Measurements from ENCODE around the gene S100A14.

S100A14 gene

DNA sequence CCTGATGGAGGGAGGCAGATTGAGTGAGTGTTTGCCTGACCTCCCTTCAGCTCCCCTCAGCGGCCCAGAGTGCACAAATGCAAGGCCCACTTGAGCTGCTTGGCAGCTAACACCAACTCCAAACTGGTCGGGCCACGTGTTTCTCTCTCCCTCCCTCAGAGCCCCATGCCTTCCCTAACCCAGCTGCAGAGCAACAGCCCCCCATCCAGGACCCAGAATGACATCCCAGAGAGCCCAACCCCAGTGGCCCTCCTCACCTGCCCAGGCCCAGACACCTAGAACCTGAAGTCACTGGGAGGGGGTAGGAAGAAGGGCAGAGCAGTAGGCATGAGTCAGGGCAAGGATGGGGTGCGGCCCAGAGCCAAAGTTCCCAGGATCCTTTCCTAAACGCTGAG is 789 bp upstream of the S100A14 start:
- Histone ChIP-seq H3K23ac (ENCODE audit: low read depth, low read length, poor library complexity) (peak overlapping the region; percentile 55), H3K9ac (ENCODE audit: low read depth, low read length, poor library complexity) (no peak overlapping the region), H3K4me1 (ENCODE audit: control insufficient read depth in 2 of 2, insufficient read depth in 1 of 2, low read depth in 1 of 2, low read length in 2 of 2) (peaks cover 4 to 9% of the 10 kb centered on the region in 2 donors), H2BK12ac (ENCODE audit: low read length) (peak overlapping the region; percentile 2), H2AK5ac (ENCODE audit: low read depth, low read length) (peak overlapping the region; percentile 71), H4K91ac (ENCODE audit: low read depth, low read length, poor library complexity) (no peak overlapping the region), H4K8ac (ENCODE audit: low read depth, low read length) (no peak overlapping the region), H2AFZ (ENCODE audit: low read length) (no peak overlapping the region), H3K18ac (ENCODE audit: low read length) (no peak overlapping the region), H3K4ac (ENCODE audit: low read length) (no peak overlapping the region), H3K9me3 (replicated peaks in 1 of 2; ENCODE audit: control insufficient read depth in 2 of 2, insufficient read depth in 1 of 2, low read depth in 1 of 2, low read length in 2 of 2) (no peaks in the 10 kb centered on the region), H3K4me3 (ENCODE audit: low read length in 2 of 2) (no peak overlapping the region), H2BK120ac (ENCODE audit: low read depth, low read length) (no peak overlapping the region), H3K4me2 (ENCODE audit: insufficient read depth, low read length, poor library complexity, severe bottlenecking) (no peak overlapping the region), H2BK5ac (ENCODE audit: low read length) (no peak overlapping the region), H3K36me3 (replicated peaks in 1 of 2; ENCODE audit: control insufficient read depth in 2 of 2, insufficient read depth in 2 of 2, low read length in 2 of 2) (peaks cover 4 to 23% of the 10 kb centered on the region in 2 donors), H3K27me3 (ENCODE audit: control insufficient read depth in 3 of 3, insufficient read depth in 3 of 3, low read depth in 1 of 3, low read length in 3 of 3) (no peaks in the 10 kb centered on the region), H2BK15ac (ENCODE audit: low read length) (peak overlapping the region; percentile 45), H3K27ac (replicated peaks; ENCODE audit: low read length) (no peak overlapping the region), H3K14ac (ENCODE audit: low read length) (no peak overlapping the region), H3K79me1 (ENCODE audit: low read depth, low read length) (no peaks in the 10 kb centered on the region)
- DNase-seq (ENCODE audit: low spot score) = no peak
- no CpG with 5 or more reads among the region's 5 CpGs for WGBS, 2 donors (ENCODE audit: extremely low coverage in 2 of 2, insufficient read length in 2 of 2, insufficient replicate concordance in 1 of 2)

DNA sequence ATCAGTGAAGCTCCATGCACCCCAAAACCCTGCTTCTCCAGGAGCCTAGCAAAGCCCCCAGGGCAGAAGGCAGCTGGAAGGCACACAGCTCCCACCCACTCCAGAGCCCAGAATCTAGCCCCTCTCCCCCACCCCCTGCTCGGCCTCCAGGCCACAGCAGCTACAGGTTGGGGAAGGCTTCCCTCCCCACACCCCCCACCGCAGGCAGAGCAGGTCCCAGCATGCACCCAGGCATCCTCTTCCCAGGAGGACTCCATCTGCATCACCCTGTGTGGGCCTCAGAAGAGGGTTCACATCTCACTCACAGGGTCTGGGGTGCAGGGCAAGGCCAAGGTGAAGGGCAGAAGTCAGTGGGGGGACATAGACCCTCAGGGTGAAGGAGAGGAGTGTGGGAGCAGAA is 719 bp downstream of the S100A14 start:
- Histone ChIP-seq H3K9ac (ENCODE audit: low read depth, low read length, poor library complexity) (no peak overlapping the region), H3K4me2 (ENCODE audit: insufficient read depth, low read length, poor library complexity, severe bottlenecking) (no peak overlapping the region), H2BK5ac (ENCODE audit: low read length) (no peak overlapping the region), H3K14ac (ENCODE audit: low read length) (no peak overlapping the region), H3K36me3 (replicated peaks in 1 of 2; ENCODE audit: control insufficient read depth in 2 of 2, insufficient read depth in 2 of 2, low read length in 2 of 2) (peaks cover 4 to 18% of the 10 kb centered on the region in 2 donors), H3K27me3 (ENCODE audit: control insufficient read depth in 3 of 3, insufficient read depth in 3 of 3, low read depth in 1 of 3, low read length in 3 of 3) (no peaks in the 10 kb centered on the region), H2AFZ (ENCODE audit: low read length) (no peak overlapping the region), H3K27ac (replicated peaks; ENCODE audit: low read length) (no peak overlapping the region), H4K91ac (ENCODE audit: low read depth, low read length, poor library complexity) (no peak overlapping the region), H4K8ac (ENCODE audit: low read depth, low read length) (no peak overlapping the region), H3K18ac (ENCODE audit: low read length) (no peak overlapping the region), H2AK5ac (ENCODE audit: low read depth, low read length) (no peak overlapping the region), H3K4me3 (ENCODE audit: low read length in 2 of 2) (peak overlapping the region in 1 of 2 donors; percentile 32), H3K4me1 (ENCODE audit: control insufficient read depth in 2 of 2, insufficient read depth in 1 of 2, low read depth in 1 of 2, low read length in 2 of 2) (peaks cover 9 to 11% of the 10 kb centered on the region in 2 donors), H2BK15ac (ENCODE audit: low read length) (peak overlapping the region; percentile 13), H2BK12ac (ENCODE audit: low read length) (no peak overlapping the region), H2BK120ac (ENCODE audit: low read depth, low read length) (no peak overlapping the region), H3K23ac (ENCODE audit: low read depth, low read length, poor library complexity) (no peak overlapping the region), H3K79me1 (ENCODE audit: low read depth, low read length) (no peaks in the 10 kb centered on the region), H3K4ac (ENCODE audit: low read length) (no peak overlapping the region), H3K9me3 (replicated peaks in 1 of 2; ENCODE audit: control insufficient read depth in 2 of 2, insufficient read depth in 1 of 2, low read depth in 1 of 2, low read length in 2 of 2) (no peaks in the 10 kb centered on the region)
- no CpG with 5 or more reads among the region's 2 CpGs for WGBS, 2 donors (ENCODE audit: extremely low coverage in 2 of 2, insufficient read length in 2 of 2, insufficient replicate concordance in 1 of 2)
- DNase-seq (ENCODE audit: low spot score) = no peak

DNA sequence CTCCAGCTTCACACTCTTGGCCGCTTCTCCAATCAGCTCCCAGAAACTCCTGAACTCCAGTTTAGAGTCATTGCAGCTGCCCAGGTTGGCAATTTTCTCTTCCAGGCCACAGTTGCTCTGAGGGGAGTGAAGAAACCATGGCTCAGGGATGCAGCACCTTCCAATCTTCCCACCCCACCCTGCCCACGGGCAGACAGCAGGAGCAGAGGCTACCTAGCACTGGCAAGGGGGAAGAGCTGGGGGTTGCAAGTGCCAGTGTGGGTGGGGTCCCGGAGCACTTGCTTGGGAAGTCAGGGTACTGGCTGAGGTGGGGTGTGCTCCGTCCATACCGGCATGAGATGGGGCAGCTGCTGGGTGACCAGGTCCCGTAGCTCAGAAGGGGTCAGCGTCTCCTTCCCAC is 1.2 kb downstream of the S100A14 start:
- no peak overlapping the region for H4K91ac ChIP-seq (ENCODE audit: low read depth, low read length, poor library complexity)
- H2BK120ac ChIP-seq (ENCODE audit: low read depth, low read length) = no peak overlapping the region
- H4K8ac ChIP-seq (ENCODE audit: low read depth, low read length) = no peak overlapping the region
- no CpG with 5 or more reads among the region's 7 CpGs for WGBS, 2 donors (ENCODE audit: extremely low coverage in 2 of 2, insufficient read length in 2 of 2, insufficient replicate concordance in 1 of 2)
- no peaks in the 10 kb centered on the region for H3K79me1 ChIP-seq (ENCODE audit: low read depth, low read length)
- H3K36me3 ChIP-seq (replicated peaks in 1 of 2; ENCODE audit: control insufficient read depth in 2 of 2, insufficient read depth in 2 of 2, low read length in 2 of 2) = peaks cover 4 to 15% of the 10 kb centered on the region in 2 donors
- no peak overlapping the region for H3K4me2 ChIP-seq (ENCODE audit: insufficient read depth, low read length, poor library complexity, severe bottlenecking)
- H2AK5ac ChIP-seq (ENCODE audit: low read depth, low read length) = no peak overlapping the region
- no peak for DNase-seq (ENCODE audit: low spot score)
- H3K27me3 ChIP-seq (ENCODE audit: control insufficient read depth in 3 of 3, insufficient read depth in 3 of 3, low read depth in 1 of 3, low read length in 3 of 3) = no peaks in the 10 kb centered on the region
- no peak overlapping the region for H3K4me3 ChIP-seq (ENCODE audit: low read length in 2 of 2)
- H2AFZ ChIP-seq (ENCODE audit: low read length) = no peak overlapping the region
- no peak overlapping the region for H2BK12ac ChIP-seq (ENCODE audit: low read length)
- no peak overlapping the region for H3K23ac ChIP-seq (ENCODE audit: low read depth, low read length, poor library complexity)
- peak overlapping the region; percentile 13 for H3K14ac ChIP-seq (ENCODE audit: low read length)
- H3K18ac ChIP-seq (ENCODE audit: low read length) = no peak overlapping the region
- H3K9me3 ChIP-seq (replicated peaks in 1 of 2; ENCODE audit: control insufficient read depth in 2 of 2, insufficient read depth in 1 of 2, low read depth in 1 of 2, low read length in 2 of 2) = no peaks in the 10 kb centered on the region
- peaks cover 9 to 11% of the 10 kb centered on the region in 2 donors for H3K4me1 ChIP-seq (ENCODE audit: control insufficient read depth in 2 of 2, insufficient read depth in 1 of 2, low read depth in 1 of 2, low read length in 2 of 2)
- H2BK5ac ChIP-seq (ENCODE audit: low read length) = no peak overlapping the region
- H3K4ac ChIP-seq (ENCODE audit: low read length) = no peak overlapping the region
- no peak overlapping the region for H3K27ac ChIP-seq (replicated peaks; ENCODE audit: low read length)
- H3K9ac ChIP-seq (ENCODE audit: low read depth, low read length, poor library complexity) = no peak overlapping the region
- no peak overlapping the region for H2BK15ac ChIP-seq (ENCODE audit: low read length)

DNA sequence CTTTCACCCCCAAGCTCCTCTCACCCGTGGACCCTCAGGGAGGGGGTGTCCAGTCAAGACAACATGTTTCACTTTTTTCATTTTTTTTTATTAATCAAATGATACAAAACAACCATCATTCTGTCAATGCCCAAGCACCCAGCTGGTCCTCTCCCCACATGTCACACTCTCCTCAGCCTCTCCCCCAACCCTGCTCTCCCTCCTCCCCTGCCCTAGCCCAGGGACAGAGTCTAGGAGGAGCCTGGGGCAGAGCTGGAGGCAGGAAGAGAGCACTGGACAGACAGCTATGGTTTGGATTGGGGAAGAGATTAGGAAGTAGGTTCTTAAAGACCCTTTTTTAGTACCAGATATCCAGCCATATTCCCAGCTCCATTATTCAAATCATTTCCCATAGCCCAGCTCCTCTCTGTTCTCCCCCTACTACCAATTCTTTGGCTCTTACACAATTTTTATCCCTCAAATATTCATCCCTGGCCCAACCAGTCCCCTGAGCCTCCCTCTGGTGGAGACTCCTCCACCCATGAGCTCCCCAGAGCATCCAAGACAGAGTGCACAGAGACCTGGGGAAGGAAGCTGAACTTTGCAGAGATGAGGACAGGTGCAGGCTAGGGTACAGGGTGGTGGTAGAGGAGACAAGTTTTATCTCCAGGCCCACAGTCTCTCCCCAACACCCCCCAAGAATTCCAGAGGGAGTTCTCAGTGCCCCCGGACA is 1.8 kb downstream of the S100A14 start:
- no peak overlapping the region for H3K18ac ChIP-seq (ENCODE audit: low read length)
- H3K23ac ChIP-seq (ENCODE audit: low read depth, low read length, poor library complexity) = no peak overlapping the region
- H3K36me3 ChIP-seq (replicated peaks in 1 of 2; ENCODE audit: control insufficient read depth in 2 of 2, insufficient read depth in 2 of 2, low read length in 2 of 2) = peaks cover 4 to 10% of the 10 kb centered on the region in 2 donors

More for the DNA sequence above, 1.8 kb downstream of the S100A14 start:
- H3K4me1 ChIP-seq (ENCODE audit: control insufficient read depth in 2 of 2, insufficient read depth in 1 of 2, low read depth in 1 of 2, low read length in 2 of 2) = peaks cover 9 to 15% of the 10 kb centered on the region in 2 donors
- H2BK120ac ChIP-seq (ENCODE audit: low read depth, low read length) = no peak overlapping the region
- no peak overlapping the region for H3K4me3 ChIP-seq (ENCODE audit: low read length in 2 of 2)
- no peaks in the 10 kb centered on the region for H3K79me1 ChIP-seq (ENCODE audit: low read depth, low read length)
- no peak overlapping the region for H3K27ac ChIP-seq (replicated peaks; ENCODE audit: low read length)
- no peak overlapping the region for H2BK12ac ChIP-seq (ENCODE audit: low read length)
- no CpG with 5 or more reads among the region's 2 CpGs for WGBS, 2 donors (ENCODE audit: extremely low coverage in 2 of 2, insufficient read length in 2 of 2, insufficient replicate concordance in 1 of 2)
- no peak overlapping the region for H4K91ac ChIP-seq (ENCODE audit: low read depth, low read length, poor library complexity)
- H2AFZ ChIP-seq (ENCODE audit: low read length) = no peak overlapping the region
- H3K9me3 ChIP-seq (replicated peaks in 1 of 2; ENCODE audit: control insufficient read depth in 2 of 2, insufficient read depth in 1 of 2, low read depth in 1 of 2, low read length in 2 of 2) = no peaks in the 10 kb centered on the region
- H3K14ac ChIP-seq (ENCODE audit: low read length) = no peak overlapping the region
- no peak overlapping the region for H2BK15ac ChIP-seq (ENCODE audit: low read length)
- no peak for DNase-seq (ENCODE audit: low spot score)
- H3K9ac ChIP-seq (ENCODE audit: low read depth, low read length, poor library complexity) = no peak overlapping the region
- no peaks in the 10 kb centered on the region for H3K27me3 ChIP-seq (ENCODE audit: control insufficient read depth in 3 of 3, insufficient read depth in 3 of 3, low read depth in 1 of 3, low read length in 3 of 3)
- H3K4ac ChIP-seq (ENCODE audit: low read length) = no peak overlapping the region
- H2BK5ac ChIP-seq (ENCODE audit: low read length) = no peak overlapping the region
- H2AK5ac ChIP-seq (ENCODE audit: low read depth, low read length) = no peak overlapping the region
- no peak overlapping the region for H4K8ac ChIP-seq (ENCODE audit: low read depth, low read length)
- H3K4me2 ChIP-seq (ENCODE audit: insufficient read depth, low read length, poor library complexity, severe bottlenecking) = no peak overlapping the region
